Activated T-helper 2 cell treated with anti-CD3 and anti-CD28 coated beads, Interferon-gamma antibody, Interleukin-2, Interleukin-4, amounts not matched to agents 10 μg/mL and 5 μg/mL and 100 μg/mL, durations not matched to agents 14 hours and 24 hours and 36 hours (primary cell): ENCODE measurements around the gene TMX4. TPM values are rescaled to one million over a fixed set of nuclear protein-coding genes. Genes with fewer than 3 reads are reported as not detected.

Experiments used
- DNase-seq: peaks from one replicate; pipeline ENCODE4 v3.0.0; 2021; ENCODE audit warnings: low spot score
- H3K27ac Mint-ChIP-seq: one replicate; pipeline ENCODE4 v1.8.0; 2021; ENCODE audit warnings: mixed read lengths
- H3K27me3 Mint-ChIP-seq: one replicate; pipeline ENCODE4 v1.8.0; 2021; ENCODE audit warnings: low read depth, mixed read lengths
- H3K36me3 Mint-ChIP-seq: one replicate; pipeline ENCODE4 v1.8.0; 2021; ENCODE audit warnings: low read depth, mixed read lengths
- H3K4me1 Mint-ChIP-seq: one replicate; pipeline ENCODE4 v1.8.0; 2021; ENCODE audit warnings: low read depth, mixed read lengths
- H3K4me3 Mint-ChIP-seq: one replicate; pipeline ENCODE4 v1.8.0; 2021; ENCODE audit warnings: low read depth, mild to moderate bottlenecking, moderate library complexity, mixed read lengths
- H3K9me3 Mint-ChIP-seq: one replicate; pipeline ENCODE4 v1.8.0; 2021; ENCODE audit warnings: mixed read lengths
- intact Hi-C: fragments of 100-400 bp; cut with micrococcal nuclease; formaldehyde crosslinking; loops from one replicate; pipeline ENCODE4 v1.15.1; 2023
- total RNA-seq: library from RNA; stranded (reverse); gene quantifications from 2 replicates; pipeline ENCODE4 v1.2.3, GENCODE V29; 2022

The TMX4 gene
- total RNA-seq, 1 donor from 2014 or later: 30.0 TPM

- H3K36me3 Mint-ChIP-seq: peaks cover 25% of the 10 kb centered on the region
- no peaks in the 10 kb centered on the region for H3K9me3 Mint-ChIP-seq
- intact Hi-C loops: no loop called here
- H3K27me3 Mint-ChIP-seq: no peaks in the 10 kb centered on the region
- no peak overlapping the region for H3K27ac Mint-ChIP-seq
- no peaks in the 10 kb centered on the region for H3K4me1 Mint-ChIP-seq
- DNase-seq: no peak
- no peak overlapping the region for H3K4me3 Mint-ChIP-seq
Observed at GRCh38 chr20:8005575-8006366, 13.8 kb downstream of the TMX4 start.

DNA sequence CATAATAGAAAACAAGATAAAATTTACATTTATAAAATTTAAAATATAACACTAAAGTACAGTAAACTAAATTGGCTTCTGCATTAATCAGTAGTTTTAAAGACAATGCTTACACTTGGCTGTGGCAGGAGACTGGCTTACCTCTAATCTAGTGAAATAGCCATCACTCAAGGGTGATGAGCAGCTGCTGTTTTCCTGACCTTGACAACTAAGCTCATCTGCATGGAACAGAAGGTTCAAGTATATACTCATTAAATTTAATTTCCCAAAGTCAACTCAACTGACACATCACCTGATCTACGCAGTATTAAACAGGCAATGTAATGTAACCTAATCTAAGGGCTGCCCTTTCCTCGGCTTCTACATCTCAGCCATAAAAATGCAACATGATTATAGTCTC is 14.5 kb downstream of the TMX4 start:
- Mint-ChIP-seq H3K9me3 (no peaks in the 10 kb centered on the region), H3K36me3 (peaks cover 32% of the 10 kb centered on the region), H3K4me3 (no peak overlapping the region), H3K27me3 (no peaks in the 10 kb centered on the region), H3K27ac (no peak overlapping the region), H3K4me1 (no peaks in the 10 kb centered on the region)
- intact Hi-C loops: no loop called here
- no peak for DNase-seq

GRCh38 chr20:8002056-8002455 is 17.5 kb downstream of the TMX4 start:
- DNase-seq: no peak
- Mint-ChIP-seq H3K9me3 (no peaks in the 10 kb centered on the region), H3K36me3 (peaks cover 17% of the 10 kb centered on the region), H3K27me3 (no peaks in the 10 kb centered on the region), H3K4me3 (no peak overlapping the region), H3K4me1 (no peaks in the 10 kb centered on the region), H3K27ac (no peak overlapping the region)
- intact Hi-C loops: no loop called here

- no peak overlapping the region for H3K4me3 Mint-ChIP-seq
- peaks cover 16% of the 10 kb centered on the region for H3K36me3 Mint-ChIP-seq
- H3K4me1 Mint-ChIP-seq: no peaks in the 10 kb centered on the region
- no peak overlapping the region for H3K27ac Mint-ChIP-seq
- intact Hi-C loops: no loop called here
- H3K9me3 Mint-ChIP-seq: no peaks in the 10 kb centered on the region
- no peak for DNase-seq
- no peaks in the 10 kb centered on the region for H3K27me3 Mint-ChIP-seq
Observed at GRCh38 chr20:8000796-8001195, 18.8 kb downstream of the TMX4 start.

- DNase-seq: no peak
- H3K4me3 Mint-ChIP-seq: no peak overlapping the region
- H3K27ac Mint-ChIP-seq: no peak overlapping the region
- intact Hi-C loops: no loop called here
- no peaks in the 10 kb centered on the region for H3K27me3 Mint-ChIP-seq
- peaks cover 43% of the 10 kb centered on the region for H3K36me3 Mint-ChIP-seq
- H3K4me1 Mint-ChIP-seq: no peaks in the 10 kb centered on the region
- peaks cover 16% of the 10 kb centered on the region for H3K9me3 Mint-ChIP-seq
Observed at GRCh38 chr20:7996898-7997297, 22.7 kb downstream of the TMX4 start.

GRCh38 chr20:7994809-7995208 is 24.8 kb downstream of the TMX4 start:
- no peak overlapping the region for H3K4me3 Mint-ChIP-seq
- intact Hi-C loops: no loop called here
- DNase-seq: no peak
- no peak overlapping the region for H3K27ac Mint-ChIP-seq
- no peaks in the 10 kb centered on the region for H3K4me1 Mint-ChIP-seq
- H3K27me3 Mint-ChIP-seq: no peaks in the 10 kb centered on the region
- H3K36me3 Mint-ChIP-seq: peaks cover 38% of the 10 kb centered on the region
- peaks cover 16% of the 10 kb centered on the region for H3K9me3 Mint-ChIP-seq

DNA sequence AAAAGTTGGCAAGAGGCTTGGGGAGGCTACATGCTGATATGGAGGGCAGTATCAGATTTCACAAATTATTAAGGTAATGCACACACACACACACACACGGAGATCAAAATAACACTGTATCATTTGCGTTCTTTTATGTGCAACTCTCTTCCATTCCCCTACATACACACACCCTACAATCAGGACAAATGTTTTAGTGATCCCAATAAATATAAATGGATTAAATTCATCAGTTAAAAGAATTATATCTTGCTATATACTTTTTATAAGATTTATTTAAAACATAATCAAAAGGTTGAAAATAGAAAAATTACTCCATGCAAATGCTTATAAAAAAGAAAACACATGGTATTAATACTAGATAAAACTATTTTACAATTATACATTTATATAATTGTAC is 25.9 kb downstream of the TMX4 start:
- no peaks in the 10 kb centered on the region for H3K4me1 Mint-ChIP-seq
- H3K36me3 Mint-ChIP-seq: peaks cover 35% of the 10 kb centered on the region
- H3K27ac Mint-ChIP-seq: no peak overlapping the region
- intact Hi-C loops: no loop called here
- H3K9me3 Mint-ChIP-seq: peaks cover 16% of the 10 kb centered on the region
- DNase-seq: no peak
- H3K4me3 Mint-ChIP-seq: no peak overlapping the region
- no peaks in the 10 kb centered on the region for H3K27me3 Mint-ChIP-seq

GRCh38 chr20:7993238-7993637 is 26.3 kb downstream of the TMX4 start:
- Mint-ChIP-seq H3K4me3 (no peak overlapping the region), H3K9me3 (peaks cover 16% of the 10 kb centered on the region), H3K27me3 (no peaks in the 10 kb centered on the region), H3K4me1 (no peaks in the 10 kb centered on the region), H3K27ac (no peak overlapping the region), H3K36me3 (peaks cover 35% of the 10 kb centered on the region)
- intact Hi-C loops: no loop called here
- no peak for DNase-seq

DNA sequence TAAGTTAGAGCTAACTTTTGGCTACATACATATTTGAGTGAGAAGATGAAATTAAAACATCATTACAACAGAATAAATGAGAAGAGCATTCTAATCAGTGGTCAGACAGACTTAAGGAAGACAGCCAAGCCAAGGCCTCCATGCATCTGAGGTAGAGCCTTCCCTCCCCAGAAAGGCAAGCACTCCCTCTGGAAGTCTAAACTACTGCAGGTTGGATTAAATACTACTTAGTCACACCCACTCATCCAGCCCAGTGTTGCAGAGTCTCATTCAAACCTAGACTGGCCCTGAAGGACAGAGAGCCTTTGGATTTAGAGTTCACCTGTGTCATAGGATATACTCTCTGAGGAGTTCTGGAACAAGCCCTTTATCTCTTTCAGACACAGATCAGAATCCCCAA is 29.2 kb downstream of the TMX4 start:
- no peak overlapping the region for H3K4me3 Mint-ChIP-seq
- peaks cover 16% of the 10 kb centered on the region for H3K9me3 Mint-ChIP-seq
- peaks cover 44% of the 10 kb centered on the region for H3K36me3 Mint-ChIP-seq
- no peaks in the 10 kb centered on the region for H3K27me3 Mint-ChIP-seq
- no peaks in the 10 kb centered on the region for H3K4me1 Mint-ChIP-seq
- no peak for DNase-seq
- intact Hi-C loops: no loop called here
- no peak overlapping the region for H3K27ac Mint-ChIP-seq

GRCh38 chr20:7989379-7989778 is 30.2 kb downstream of the TMX4 start:
- H3K27ac Mint-ChIP-seq: no peak overlapping the region
- intact Hi-C loops: no loop called here
- H3K4me1 Mint-ChIP-seq: no peaks in the 10 kb centered on the region
- DNase-seq: no peak
- H3K36me3 Mint-ChIP-seq: peaks cover 35% of the 10 kb centered on the region
- H3K4me3 Mint-ChIP-seq: no peak overlapping the region
- peaks cover 11% of the 10 kb centered on the region for H3K9me3 Mint-ChIP-seq
- no peaks in the 10 kb centered on the region for H3K27me3 Mint-ChIP-seq

GRCh38 chr20:7985916-7986315 is 33.6 kb downstream of the TMX4 start:
- no peak overlapping the region for H3K27ac Mint-ChIP-seq
- intact Hi-C loops: no loop called here
- H3K4me3 Mint-ChIP-seq: no peak overlapping the region
- H3K36me3 Mint-ChIP-seq: peaks cover 29% of the 10 kb centered on the region
- H3K4me1 Mint-ChIP-seq: peaks cover 5% of the 10 kb centered on the region
- no peak for DNase-seq
- H3K9me3 Mint-ChIP-seq: no peaks in the 10 kb centered on the region
- H3K27me3 Mint-ChIP-seq: no peaks in the 10 kb centered on the region

DNA sequence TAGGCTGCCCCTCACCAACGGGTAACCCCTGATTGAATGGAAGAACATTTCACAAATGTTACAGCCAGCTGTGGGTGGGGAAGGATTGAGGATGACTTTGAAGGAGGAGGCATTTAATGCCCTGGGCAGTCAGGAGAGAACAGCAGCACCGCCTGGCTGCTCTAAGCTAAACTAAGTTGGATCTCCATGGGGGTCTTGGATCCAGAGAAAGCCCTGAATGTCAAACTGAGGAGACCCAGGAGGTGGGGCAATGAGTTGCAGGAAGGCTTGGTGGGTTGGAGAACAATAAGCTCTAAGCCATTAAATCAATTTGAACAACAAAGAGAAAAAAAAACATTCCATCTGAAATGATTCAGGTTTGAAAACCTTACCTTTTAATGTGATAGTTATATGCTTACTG is 35.4 kb downstream of the TMX4 start:
- H3K4me3 Mint-ChIP-seq: no peak overlapping the region
- intact Hi-C loops: no loop called here

DNA sequence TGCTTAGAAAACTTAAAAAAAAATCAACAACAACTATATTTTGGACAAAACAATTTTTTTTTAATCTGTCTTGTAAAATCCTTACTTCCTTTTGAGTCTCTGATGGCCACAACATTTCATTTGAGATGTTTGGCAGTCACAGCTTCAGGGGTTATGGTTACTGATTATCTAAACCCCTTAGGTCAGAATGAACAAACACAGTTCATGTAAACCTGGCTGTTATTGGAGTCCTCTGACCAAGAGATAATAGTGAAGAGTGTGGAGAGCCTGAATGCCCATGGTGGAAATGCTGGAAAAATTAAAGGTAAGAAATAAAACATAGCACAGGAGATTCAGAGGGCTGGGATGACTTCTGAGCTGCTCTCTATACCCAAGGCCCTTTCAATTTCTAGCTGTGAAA is 38.2 kb downstream of the TMX4 start:
- no peak for DNase-seq
- H3K27me3 Mint-ChIP-seq: no peaks in the 10 kb centered on the region
- no peaks in the 10 kb centered on the region for H3K9me3 Mint-ChIP-seq
- no peak overlapping the region for H3K27ac Mint-ChIP-seq
- no peak overlapping the region for H3K4me3 Mint-ChIP-seq
- intact Hi-C loops: no loop called here
- H3K36me3 Mint-ChIP-seq: peaks cover 37% of the 10 kb centered on the region
- H3K4me1 Mint-ChIP-seq: peaks cover 13% of the 10 kb centered on the region

More for the DNA sequence above, 35.4 kb downstream of the TMX4 start:
- H3K36me3 Mint-ChIP-seq: peaks cover 40% of the 10 kb centered on the region
- H3K27ac Mint-ChIP-seq: no peak overlapping the region
- H3K9me3 Mint-ChIP-seq: no peaks in the 10 kb centered on the region
- no peak for DNase-seq
- no peaks in the 10 kb centered on the region for H3K27me3 Mint-ChIP-seq
- peaks cover 13% of the 10 kb centered on the region for H3K4me1 Mint-ChIP-seq
